Measurements from ENCODE around the gene LSM14A.
A peak's percentile ranks its signal among the peaks of the same experiment; 100 is the strongest.

The LSM14A gene

DNA sequence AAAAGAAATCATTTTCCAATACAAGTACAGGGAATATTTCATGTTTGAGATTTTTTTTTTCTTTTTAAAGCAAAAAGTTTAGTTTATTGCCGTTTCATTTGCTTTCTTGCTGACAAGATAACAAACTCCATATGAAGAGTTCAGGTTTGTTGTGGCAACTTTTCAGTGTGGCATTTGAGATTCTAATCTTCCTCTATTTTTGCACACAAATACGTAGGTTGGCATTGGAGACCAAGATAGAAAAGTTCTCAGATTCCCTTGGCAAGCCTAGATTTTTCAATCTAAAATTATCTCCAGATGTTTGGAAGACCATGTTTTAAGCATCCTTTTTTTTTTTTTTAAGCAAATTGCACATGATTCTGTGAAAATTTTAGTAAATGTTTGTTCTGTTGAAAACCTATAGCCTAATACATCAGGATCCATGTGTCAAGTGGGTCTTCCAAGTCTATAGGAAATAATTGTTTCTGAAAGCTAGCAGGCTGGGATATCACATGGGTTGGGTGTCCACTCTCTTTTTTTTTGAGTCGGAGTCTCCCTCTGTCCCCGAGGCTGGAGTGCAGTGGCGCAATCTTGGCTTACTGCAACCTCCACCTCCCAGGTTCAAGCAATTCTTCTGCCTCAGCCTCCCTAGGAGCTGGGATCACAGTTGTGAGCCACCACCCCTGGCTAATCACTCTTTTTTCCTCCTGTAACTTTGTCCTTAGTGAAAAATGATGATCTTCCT, 84.7 kb downstream of the LSM14A start:
- DNase-seq (ENCODE audit: low spot score): no peak

GRCh38 chr19:34257559-34257924, 85.2 kb downstream of the LSM14A start:
- no peak for DNase-seq (ENCODE audit: low spot score)

GRCh38 chr19:34259367-34260095, 87.2 kb downstream of the LSM14A start:
- DNase-seq (ENCODE audit: low spot score): no peak

DNA sequence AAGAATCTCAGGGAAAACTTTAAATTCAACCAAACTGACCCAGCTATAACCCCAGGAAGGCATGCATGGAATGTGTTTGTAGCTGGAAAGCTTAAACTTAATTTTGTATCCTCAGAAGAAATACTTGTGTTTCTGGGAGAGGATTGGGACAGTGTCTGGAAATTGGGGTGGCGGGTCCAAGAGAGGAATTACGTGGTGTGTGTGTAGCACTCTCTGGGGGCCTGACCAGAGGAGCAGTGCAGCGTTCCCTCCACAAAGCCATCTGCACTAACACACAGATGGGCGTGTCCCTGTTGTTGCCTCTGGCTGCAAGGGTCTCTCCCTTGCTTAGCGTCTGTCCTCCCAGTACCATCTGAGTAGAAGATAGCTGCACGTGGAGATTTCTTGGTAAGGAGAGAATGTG, 88.5 kb downstream of the LSM14A start:
- no peak for DNase-seq (ENCODE audit: low spot score)

DNA sequence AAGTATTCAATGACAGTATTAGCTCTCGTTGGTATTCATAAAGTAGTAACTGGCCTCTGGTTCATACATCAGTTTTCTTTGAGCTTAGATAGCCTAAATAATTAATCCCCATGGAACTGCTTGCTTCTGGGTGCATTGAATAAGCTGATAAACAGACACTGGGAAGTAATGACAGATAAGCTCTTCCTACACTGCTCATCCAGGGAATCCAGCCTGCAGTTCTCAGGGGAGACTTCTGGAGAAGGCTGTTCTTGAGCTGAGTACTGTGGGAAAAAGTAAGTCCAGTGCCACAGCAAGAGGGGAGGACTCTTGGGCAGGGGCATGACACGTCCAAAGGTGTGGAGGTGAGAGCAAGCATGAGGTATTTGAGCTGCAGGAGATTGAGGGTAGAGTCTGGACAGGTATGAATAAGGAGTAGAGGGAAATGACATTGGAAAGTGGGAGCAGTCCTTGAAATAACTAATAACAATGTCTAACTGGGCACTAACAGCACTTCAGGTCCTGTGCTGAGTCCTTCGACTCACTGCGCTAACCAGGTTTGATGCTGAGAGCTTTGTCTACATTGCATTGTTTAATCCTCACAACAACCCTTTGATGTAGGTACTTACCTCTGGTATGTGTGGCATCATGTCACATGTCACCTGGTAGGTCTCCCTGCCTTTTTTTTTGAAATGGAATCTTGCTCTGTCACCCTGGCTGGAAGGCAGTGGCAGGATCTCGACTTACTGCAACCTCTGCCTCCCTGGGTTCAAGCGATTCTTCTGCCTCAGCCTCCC, 89.2 kb downstream of the LSM14A start:
- no peak for DNase-seq (ENCODE audit: low spot score)

GRCh38 chr19:34263745-34264237, 91.5 kb downstream of the LSM14A start:
- DNase-seq (ENCODE audit: low spot score): no peak

DNA sequence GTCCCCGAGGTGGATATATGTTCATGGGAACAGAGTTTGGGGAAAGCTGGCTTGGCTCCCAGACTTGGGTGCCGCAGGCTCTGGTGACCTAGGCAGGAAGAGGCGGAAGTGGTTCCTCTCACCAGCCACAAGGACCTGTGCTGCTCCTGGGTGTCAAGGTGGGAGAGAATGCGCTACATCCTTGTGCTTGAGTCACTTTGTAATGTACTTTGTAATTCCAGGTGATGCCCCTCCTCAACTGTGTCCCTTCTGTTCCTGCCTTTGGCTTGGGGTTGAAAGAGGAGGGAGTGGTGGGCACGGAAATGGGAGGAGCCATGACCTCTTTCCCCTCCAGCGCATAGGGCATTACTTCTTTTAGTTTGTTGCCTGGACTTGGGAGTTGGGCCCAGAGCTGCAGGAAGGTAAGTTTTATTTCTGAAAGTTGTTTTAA, 92.9 kb downstream of the LSM14A start:
- DNase-seq (ENCODE audit: low spot score): no peak

GRCh38 chr19:34269081-34269480, 96.8 kb downstream of the LSM14A start:
- no peak for DNase-seq (ENCODE audit: low spot score)

GRCh38 chr19:34269489-34269888, 97.2 kb downstream of the LSM14A start:
- DNase-seq (ENCODE audit: low spot score): no peak

- peak; percentile 87 for DNase-seq (ENCODE audit: low spot score)
These were observed 97.8 kb downstream of the LSM14A start for GRCh38 chr19:34269968-34270621.

- DNase-seq (ENCODE audit: low spot score): no peak
These were observed 100.8 kb downstream of the LSM14A start for GRCh38 chr19:34273121-34273520.

GRCh38 chr19:34274284-34274826, 102.1 kb downstream of the LSM14A start:
- no peak for DNase-seq (ENCODE audit: low spot score)

DNA sequence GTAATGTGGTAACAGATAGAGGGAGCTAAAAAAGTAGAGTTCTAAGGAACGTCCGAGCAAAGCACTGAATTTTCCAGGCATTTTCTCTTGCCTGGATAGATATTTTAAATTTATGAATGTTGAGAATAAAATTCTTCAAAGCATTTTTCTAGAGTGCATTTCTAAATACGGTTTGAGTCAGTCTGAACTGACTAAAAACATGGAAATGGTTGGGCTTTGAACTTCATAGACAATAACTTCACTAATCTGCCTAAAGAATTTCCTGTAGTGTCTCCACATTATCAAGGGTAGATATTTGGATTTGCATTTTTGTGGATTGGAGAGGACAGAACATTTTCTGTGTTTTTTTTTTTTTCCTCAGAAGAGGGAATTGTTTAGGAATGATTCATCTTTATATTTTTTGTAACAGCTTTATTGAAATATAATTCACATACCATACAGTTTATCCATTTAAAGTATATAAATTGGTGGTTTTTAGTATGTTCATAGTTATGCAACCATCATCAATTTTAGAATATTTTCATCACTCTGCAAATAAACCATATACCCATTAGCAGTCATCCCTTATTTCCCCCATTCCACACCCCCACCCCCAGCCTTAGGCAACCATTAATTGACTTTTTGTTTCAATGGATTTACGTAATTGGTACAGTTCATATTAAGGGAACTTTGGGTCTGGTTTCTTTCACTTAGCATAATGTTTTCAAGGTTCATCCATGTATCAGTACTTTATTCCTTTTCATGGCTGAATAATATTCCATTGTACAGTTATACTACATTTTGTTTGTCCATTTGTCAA, 102.7 kb downstream of the LSM14A start:
- no peak for DNase-seq (ENCODE audit: low spot score)

DNA sequence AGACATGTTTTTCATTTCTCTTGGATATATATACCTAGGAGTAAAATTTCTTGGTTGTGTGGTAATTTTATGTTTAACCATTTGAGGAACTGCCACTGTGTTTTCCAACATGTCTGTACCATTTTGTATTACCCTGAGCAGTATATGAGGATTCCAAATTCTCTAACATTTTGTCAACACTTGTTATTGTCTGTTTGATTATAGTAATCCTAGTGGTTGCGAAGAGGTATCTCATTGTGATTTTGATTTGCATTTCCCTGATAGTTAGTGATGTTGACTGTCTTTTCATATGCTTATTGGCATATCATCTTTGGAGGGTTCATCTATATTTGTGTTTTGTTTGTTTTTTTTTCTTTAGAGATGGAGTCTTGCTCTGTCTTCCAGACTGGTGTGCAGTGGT, 103.4 kb downstream of the LSM14A start:
- no peak for DNase-seq (ENCODE audit: low spot score)

GRCh38 chr19:34276614-34277013, 104.3 kb downstream of the LSM14A start:
- no peak for DNase-seq (ENCODE audit: low spot score)

DNA sequence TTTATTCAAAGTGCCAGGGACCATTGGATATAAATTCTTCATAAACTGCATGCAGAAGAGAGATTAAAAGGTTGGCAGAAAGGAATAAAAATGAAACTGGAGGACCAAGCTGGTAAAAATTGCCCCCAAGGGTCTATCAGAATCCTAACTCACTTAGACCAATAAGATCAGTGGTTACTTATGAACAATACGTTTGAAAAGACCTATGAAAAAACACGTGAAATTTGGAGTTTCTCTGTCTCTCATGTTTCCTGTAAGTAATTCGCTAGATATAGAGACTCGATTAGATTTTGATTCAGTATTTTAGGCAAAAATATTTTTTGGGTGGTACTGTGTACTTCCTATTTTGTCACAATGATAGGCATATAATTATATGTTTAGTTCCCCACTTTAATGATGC, 104.9 kb downstream of the LSM14A start:
- DNase-seq (ENCODE audit: low spot score): no peak

DNA sequence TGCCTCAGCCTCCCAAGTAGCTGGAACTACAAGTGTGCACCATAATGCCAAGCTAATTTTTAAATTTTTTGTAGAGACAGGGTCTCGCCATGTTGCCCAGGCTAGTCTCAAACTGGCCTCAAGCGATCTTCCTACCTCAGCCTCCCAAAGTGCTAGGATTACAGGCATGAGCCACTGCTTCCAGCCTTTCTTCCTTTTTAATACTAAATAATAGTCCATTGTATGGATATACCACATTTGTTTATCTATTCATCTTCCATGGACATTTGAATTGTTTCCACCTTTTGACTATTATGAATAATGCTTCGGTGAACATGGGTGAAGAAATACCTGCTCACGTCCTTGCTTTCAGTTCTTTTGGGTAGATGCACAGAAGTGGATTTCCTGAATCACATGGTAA, 106.5 kb downstream of the LSM14A start:
- DNase-seq (ENCODE audit: low spot score): no peak

All from CD4-positive, alpha-beta T cell treated with Interleukin-6 at 100 ng/mL for 8 hours (primary cell).